Measurements from ENCODE around the gene MRPS27.

- no peak for TF ChIP-seq POLR2A (IDR thresholded peaks at IDR 0.05)
- TF ChIP-seq CTCF (IDR thresholded peaks at IDR 0.05), result no peak
Measured at GRCh38 chr5:72358925-72359324, 38.9 kb upstream of the MRPS27 start.
